ENCODE results near the gene PCIF1. TPM values are rescaled to one million over a fixed set of nuclear protein-coding genes. Genes with fewer than 3 reads are reported as not detected.
A peak's percentile ranks its signal among the peaks of the same experiment; 100 is the strongest.

Gene PCIF1
- total and polyA plus RNA-seq, 2 experiments from 2014 or later, result 11.8 to 26.0 TPM

DNA sequence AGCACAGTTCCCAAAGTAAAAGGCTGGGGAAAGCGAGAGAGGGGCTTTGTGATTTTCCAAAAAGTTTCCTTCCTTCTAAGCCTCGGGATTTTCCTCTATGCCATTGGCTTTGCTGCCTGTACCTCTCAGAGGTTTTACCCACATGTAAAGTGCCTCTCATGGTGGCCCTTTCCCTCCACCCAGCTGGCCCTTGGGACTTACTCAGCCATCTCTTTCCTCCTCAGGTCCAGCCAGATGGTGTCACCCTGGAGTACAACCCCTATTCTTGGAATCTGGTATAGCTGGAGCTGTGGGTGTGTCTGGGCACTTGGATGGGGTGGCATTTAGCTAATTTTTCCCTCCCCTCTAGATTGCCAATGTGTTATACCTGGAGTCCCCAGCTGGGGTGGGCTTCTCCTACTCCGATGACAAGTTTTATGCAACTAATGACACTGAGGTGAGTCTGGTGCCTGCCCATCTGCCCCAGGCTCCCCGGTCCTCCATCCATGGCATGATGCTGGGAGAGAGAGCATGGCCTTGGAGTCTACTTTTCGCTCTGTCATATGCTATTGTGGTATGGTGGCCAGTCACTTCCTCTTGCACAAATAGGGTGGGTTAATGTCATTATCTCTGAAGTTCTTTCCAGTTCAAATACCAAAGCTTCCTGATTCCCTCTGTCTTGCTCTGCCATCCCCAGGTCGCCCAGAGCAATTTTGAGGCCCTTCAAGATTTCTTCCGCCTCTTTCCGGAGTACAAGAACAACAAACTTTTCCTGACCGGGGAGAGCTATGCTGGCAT, 42.2 kb upstream of the PCIF1 start:
- Histone ChIP-seq H3K27ac (peak overlapping the region; percentile 86), H3K27me3 (no peaks in the 10 kb centered on the region), H3K36me3 (replicated peaks; ENCODE audit: insufficient read depth, low read depth) (no peaks in the 10 kb centered on the region), H3K4me3 (peak overlapping the region; percentile 26), H3K9me3 (ENCODE audit: low read depth) (no peaks in the 10 kb centered on the region), H3K79me2 (peaks cover 44% of the 10 kb centered on the region), H3K4me2 (peak overlapping the region; percentile 92), H2AFZ (no peak overlapping the region), H3K9me2 (replicated peaks; ENCODE audit: insufficient read depth) (no peaks in the 10 kb centered on the region), H4K20me1 (ENCODE audit: insufficient read depth, poor library complexity, severe bottlenecking) (peaks cover 3% of the 10 kb centered on the region), H3K4me1 (ENCODE audit: insufficient read depth) (peaks cover 8% of the 10 kb centered on the region)
- DNase-seq (ENCODE audit: low spot score), result peak; percentile 51
- 88% methylated on average over 9 of the region's 9 CpGs for WGBS (ENCODE audit: low lambda C conversion rate, missing lambda C conversion rate)
- TF ChIP-seq EZH2phosphoT487 (IDR thresholded peaks at IDR 0.05; ENCODE audit: low read depth, severe bottlenecking, unreplicated experiment) (no peak), EZH2 (IDR thresholded peaks at IDR 0.05; ENCODE audit: borderline replicate concordance) (no peak)
- TF ChIP-seq, protein P1, sequence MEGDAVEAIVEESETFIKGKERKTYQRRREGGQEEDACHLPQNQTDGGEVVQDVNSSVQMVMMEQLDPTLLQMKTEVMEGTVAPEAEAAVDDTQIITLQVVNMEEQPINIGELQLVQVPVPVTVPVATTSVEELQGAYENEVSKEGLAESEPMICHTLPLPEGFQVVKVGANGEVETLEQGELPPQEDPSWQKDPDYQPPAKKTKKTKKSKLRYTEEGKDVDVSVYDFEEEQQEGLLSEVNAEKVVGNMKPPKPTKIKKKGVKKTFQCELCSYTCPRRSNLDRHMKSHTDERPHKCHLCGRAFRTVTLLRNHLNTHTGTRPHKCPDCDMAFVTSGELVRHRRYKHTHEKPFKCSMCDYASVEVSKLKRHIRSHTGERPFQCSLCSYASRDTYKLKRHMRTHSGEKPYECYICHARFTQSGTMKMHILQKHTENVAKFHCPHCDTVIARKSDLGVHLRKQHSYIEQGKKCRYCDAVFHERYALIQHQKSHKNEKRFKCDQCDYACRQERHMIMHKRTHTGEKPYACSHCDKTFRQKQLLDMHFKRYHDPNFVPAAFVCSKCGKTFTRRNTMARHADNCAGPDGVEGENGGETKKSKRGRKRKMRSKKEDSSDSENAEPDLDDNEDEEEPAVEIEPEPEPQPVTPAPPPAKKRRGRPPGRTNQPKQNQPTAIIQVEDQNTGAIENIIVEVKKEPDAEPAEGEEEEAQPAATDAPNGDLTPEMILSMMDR (IDR thresholded peaks at IDR 0.05; ENCODE audit: poor library complexity), result no peak

DNA sequence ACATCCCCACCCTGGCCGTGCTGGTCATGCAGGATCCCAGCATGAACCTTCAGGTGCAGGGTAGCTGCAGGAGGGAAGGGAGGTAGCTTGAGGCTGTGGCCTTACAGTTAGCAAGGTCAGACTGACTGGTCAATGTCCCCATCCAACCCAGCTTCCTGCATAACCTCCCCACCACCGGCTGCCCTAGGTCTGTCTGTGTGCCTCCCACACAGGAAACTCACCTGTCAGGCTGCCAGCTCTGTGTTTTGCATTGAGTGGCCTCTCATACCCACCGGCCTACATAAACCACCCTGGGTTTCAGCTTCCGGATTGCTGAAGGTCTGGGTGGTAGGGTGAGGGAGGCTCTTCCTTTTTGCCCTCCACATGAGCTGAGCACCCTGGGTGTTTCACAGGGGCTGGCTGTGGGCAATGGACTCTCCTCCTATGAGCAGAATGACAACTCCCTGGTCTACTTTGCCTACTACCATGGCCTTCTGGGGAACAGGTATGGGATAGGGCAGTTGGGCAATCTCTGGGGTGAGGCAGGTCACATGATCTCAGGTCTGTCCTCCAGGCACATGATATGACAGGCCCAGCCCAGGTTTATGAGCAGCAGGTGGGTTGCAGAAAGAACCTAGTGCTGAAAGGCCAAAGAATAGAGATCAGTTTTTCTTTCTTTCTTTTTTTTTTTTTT, 41.5 kb upstream of the PCIF1 start:
- peaks cover 44% of the 10 kb centered on the region for H3K79me2 ChIP-seq
- TF ChIP-seq EZH2phosphoT487 (IDR thresholded peaks at IDR 0.05; ENCODE audit: low read depth, severe bottlenecking, unreplicated experiment) (no peak), EZH2 (IDR thresholded peaks at IDR 0.05; ENCODE audit: borderline replicate concordance) (no peak)
- TF ChIP-seq, protein P1 (IDR thresholded peaks at IDR 0.05; ENCODE audit: poor library complexity), result no peak
- peak overlapping the region; percentile 86 for H3K27ac ChIP-seq
- no peaks in the 10 kb centered on the region for H3K9me3 ChIP-seq (ENCODE audit: low read depth)
- DNase-seq (ENCODE audit: low spot score), result peak; percentile 77
- H4K20me1 ChIP-seq (ENCODE audit: insufficient read depth, poor library complexity, severe bottlenecking), result peaks cover 3% of the 10 kb centered on the region
- H3K36me3 ChIP-seq (replicated peaks; ENCODE audit: insufficient read depth, low read depth), result no peaks in the 10 kb centered on the region
- no peaks in the 10 kb centered on the region for H3K27me3 ChIP-seq
- WGBS (ENCODE audit: low lambda C conversion rate, missing lambda C conversion rate), result 96% methylated on average over 4 of the region's 4 CpGs
- H3K4me2 ChIP-seq, result peak overlapping the region; percentile 92
- no peak overlapping the region for H2AFZ ChIP-seq
- H3K9me2 ChIP-seq (replicated peaks; ENCODE audit: insufficient read depth), result no peaks in the 10 kb centered on the region
- H3K4me3 ChIP-seq, result no peak overlapping the region
- peaks cover 8% of the 10 kb centered on the region for H3K4me1 ChIP-seq (ENCODE audit: insufficient read depth)

DNA sequence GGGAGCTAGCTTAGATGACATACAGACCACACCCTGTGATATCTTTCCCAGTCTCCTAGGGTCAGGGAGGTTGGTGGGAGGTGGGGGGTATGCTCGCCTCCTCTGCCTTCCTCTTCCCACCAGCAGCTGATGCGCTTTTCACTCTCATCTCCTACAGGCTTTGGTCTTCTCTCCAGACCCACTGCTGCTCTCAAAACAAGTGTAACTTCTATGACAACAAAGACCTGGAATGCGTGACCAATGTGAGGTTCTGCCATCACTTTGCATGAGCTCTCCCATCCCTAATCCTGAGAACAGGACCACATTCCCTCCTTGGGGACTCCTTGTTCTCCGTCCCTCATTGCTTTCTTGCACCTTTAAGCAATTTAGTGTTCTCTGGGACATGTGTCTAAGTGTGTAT, 40.7 kb upstream of the PCIF1 start:
- H2AFZ ChIP-seq, result no peak overlapping the region
- no peaks in the 10 kb centered on the region for H3K9me3 ChIP-seq (ENCODE audit: low read depth)
- H3K4me3 ChIP-seq, result no peak overlapping the region
- no peaks in the 10 kb centered on the region for H3K9me2 ChIP-seq (replicated peaks; ENCODE audit: insufficient read depth)
- H3K36me3 ChIP-seq (replicated peaks; ENCODE audit: insufficient read depth, low read depth), result no peaks in the 10 kb centered on the region
- H3K79me2 ChIP-seq, result peaks cover 39% of the 10 kb centered on the region
- H4K20me1 ChIP-seq (ENCODE audit: insufficient read depth, poor library complexity, severe bottlenecking), result peaks cover 3% of the 10 kb centered on the region
- TF ChIP-seq EZH2 (IDR thresholded peaks at IDR 0.05; ENCODE audit: borderline replicate concordance) (no peak), EZH2phosphoT487 (IDR thresholded peaks at IDR 0.05; ENCODE audit: low read depth, severe bottlenecking, unreplicated experiment) (no peak)
- TF ChIP-seq, protein P1 (IDR thresholded peaks at IDR 0.05; ENCODE audit: poor library complexity), result no peak
- H3K4me2 ChIP-seq, result peak overlapping the region; percentile 92
- over 99% methylated on average over 4 of the region's 4 CpGs for WGBS (ENCODE audit: low lambda C conversion rate, missing lambda C conversion rate)
- H3K27ac ChIP-seq, result peak overlapping the region; percentile 76
- H3K4me1 ChIP-seq (ENCODE audit: insufficient read depth), result peaks cover 8% of the 10 kb centered on the region
- no peak for DNase-seq (ENCODE audit: low spot score)
- H3K27me3 ChIP-seq, result no peaks in the 10 kb centered on the region
